VCaP (cell line): ENCODE results near the gene KCND1.

Source experiments
- H3K27ac ChIP-seq: fragments of 450-650 bp; 2 replicates; pipeline ENCODE4 v1.5.1; 2017
- TF ChIP-seq, protein P1 (sequence below): fragments of 450-650 bp; conservative IDR thresholded peaks from 2 replicates; pipeline ENCODE4 v1.5.1; 2017; ENCODE audit warnings: mild to moderate bottlenecking, moderate library complexity

Gene KCND1

DNA sequence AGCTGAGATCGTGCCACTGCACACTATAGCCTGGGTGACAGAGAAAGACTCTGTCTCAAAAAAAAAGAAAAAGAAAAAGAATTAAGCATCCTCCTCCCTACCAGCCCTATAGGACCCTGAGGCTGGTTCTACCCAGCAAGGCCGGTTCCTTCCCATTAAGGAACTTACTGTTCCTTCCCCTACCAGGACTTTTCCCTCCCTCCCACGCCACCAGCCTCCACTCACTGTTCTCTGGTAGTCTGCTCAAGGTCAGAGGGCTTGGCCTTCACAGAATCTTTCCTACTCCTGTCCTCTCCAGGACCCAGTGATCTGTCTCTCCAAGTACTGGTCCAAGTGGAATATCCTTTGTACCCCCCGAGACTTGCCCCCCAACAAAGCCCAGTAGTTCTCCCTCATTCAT is 29.0 kb upstream of the KCND1 start:
- TF ChIP-seq, protein P1, sequence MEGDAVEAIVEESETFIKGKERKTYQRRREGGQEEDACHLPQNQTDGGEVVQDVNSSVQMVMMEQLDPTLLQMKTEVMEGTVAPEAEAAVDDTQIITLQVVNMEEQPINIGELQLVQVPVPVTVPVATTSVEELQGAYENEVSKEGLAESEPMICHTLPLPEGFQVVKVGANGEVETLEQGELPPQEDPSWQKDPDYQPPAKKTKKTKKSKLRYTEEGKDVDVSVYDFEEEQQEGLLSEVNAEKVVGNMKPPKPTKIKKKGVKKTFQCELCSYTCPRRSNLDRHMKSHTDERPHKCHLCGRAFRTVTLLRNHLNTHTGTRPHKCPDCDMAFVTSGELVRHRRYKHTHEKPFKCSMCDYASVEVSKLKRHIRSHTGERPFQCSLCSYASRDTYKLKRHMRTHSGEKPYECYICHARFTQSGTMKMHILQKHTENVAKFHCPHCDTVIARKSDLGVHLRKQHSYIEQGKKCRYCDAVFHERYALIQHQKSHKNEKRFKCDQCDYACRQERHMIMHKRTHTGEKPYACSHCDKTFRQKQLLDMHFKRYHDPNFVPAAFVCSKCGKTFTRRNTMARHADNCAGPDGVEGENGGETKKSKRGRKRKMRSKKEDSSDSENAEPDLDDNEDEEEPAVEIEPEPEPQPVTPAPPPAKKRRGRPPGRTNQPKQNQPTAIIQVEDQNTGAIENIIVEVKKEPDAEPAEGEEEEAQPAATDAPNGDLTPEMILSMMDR = no peak
- H3K27ac ChIP-seq = no peak overlapping the region

DNA sequence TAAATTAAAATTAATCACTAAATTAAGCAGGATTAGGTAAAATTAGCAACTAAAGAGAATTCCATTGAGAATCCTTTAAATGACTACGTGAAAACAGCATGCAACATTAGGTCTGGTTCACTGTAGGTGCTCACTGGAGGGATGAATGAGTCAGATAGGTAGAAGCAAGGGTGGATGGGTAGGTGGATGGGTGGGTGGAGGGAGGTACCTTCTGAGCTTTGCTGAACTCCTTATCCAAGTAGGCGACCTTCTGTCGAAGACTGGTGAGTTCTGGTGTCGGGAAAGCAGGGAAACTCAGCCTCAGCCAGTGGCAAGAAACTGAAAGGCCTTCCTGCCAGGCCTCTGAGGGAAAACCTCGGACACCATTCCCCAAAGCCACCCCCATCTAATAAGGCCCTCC is 27.4 kb upstream of the KCND1 start:
- TF ChIP-seq, protein P1 = no peak
- no peak overlapping the region for H3K27ac ChIP-seq

DNA sequence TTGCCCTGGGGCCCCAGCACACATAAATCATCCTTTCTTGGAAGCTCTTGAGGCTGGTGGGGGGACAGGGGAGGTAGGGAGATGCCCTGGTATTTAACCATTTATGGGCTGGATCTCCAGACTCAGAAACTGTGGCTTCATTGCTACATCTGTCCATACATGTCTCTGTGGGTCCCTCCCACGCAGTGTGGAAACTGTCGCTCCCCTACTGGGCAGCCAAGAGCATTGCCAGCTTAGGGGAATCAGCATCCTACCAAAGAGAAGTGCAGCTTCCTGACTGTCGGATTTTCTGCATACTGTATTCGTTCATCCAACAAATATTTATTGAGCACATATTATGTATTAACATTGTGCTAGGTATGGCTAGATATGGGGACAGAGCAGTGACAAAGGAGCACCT is 26.7 kb upstream of the KCND1 start:
- TF ChIP-seq, protein P1 = no peak
- H3K27ac ChIP-seq = no peak overlapping the region

DNA sequence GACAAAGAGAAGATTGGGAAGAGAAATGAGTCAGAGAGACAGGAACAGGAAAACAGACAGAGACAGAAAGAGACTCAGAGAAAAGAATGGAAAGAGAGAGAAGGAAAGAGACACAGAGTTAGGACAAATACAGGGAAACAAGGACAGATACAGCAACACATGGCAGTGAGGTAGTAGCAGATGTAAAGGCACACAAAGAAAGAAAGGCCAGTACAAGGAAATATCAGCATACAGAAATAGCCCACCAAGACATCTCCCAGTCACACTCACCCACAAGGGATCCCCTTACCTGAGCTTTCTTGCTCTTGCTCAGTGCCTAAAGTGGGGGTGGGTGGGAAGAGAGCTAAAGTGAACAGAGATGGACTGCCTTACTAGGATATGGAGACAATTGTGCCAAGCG is 26.2 kb upstream of the KCND1 start:
- TF ChIP-seq, protein P1 = no peak
- no peak overlapping the region for H3K27ac ChIP-seq

DNA sequence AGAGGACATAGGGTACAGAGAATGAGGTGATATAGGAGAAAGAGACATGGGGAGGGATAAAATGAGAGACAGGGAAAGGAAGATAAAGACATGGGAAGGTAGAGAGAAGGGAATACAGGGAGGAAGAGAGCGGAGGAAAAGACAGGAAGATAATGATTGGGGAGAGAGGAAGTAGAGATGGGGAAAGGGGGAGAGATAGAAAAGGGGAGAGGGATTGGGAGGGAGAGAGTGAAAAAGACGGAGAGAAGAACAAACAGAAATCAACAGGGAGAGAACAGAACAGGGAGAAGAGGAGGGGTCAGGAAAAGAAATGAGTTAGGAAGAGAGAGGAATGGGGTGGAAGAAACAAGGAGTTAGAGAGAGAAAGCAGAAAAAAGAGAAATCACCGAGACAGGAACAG is 25.8 kb upstream of the KCND1 start:
- TF ChIP-seq, protein P1 = no peak
- no peak overlapping the region for H3K27ac ChIP-seq

DNA sequence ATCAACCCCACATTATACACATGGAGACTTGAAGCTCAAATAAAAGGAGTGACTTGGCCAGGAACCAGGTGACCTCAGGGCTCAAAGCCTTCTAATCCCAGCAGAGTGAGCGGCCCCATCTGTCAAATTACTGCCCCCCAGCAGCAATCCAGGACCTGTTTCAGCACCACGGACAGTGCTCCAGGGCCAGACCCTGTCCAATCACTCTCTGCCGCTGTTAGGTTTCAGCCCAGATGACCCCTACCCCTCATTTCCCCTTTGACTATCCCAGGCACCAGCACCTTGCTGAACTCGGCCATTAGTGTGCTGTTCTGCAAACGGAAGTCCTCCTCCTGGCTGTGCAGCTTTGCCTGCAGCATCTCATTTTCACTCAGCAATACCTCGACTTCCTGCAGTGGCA is 25.3 kb upstream of the KCND1 start:
- no peak overlapping the region for H3K27ac ChIP-seq
- TF ChIP-seq, protein P1 = no peak

DNA sequence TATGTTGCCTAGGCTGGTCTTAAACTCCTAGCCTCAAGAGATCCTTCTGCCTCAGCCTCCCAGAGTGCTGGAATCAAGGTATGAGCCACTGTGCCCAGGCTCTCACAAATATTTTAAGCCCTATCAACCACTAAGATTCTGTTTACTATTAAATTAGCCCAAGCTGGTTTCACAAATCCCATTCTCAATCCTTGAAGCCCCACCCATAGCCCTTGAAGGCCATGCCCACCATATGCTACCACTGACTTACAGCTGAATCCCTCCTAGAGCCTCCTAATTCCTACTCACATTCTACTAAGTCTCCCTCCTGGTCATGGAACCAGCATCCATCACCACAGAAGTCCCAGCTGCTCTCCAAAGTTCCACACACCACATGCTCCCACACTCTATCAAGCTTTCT is 20.7 kb upstream of the KCND1 start:
- no peak overlapping the region for H3K27ac ChIP-seq

More for the DNA sequence above, 20.7 kb upstream of the KCND1 start:
- TF ChIP-seq, protein P1 = no peak
